CD4-positive, alpha-beta T cell treated with Interleukin-2 at 100 ng/mL for 4 hours (primary cell): Measurements from ENCODE around the gene CMC2.

Source experiments
- DNase-seq: peaks from one replicate; pipeline ENCODE4 v3.0.0-alpha.2; 2020; ENCODE audit warnings: low spot score

The CMC2 gene

DNA sequence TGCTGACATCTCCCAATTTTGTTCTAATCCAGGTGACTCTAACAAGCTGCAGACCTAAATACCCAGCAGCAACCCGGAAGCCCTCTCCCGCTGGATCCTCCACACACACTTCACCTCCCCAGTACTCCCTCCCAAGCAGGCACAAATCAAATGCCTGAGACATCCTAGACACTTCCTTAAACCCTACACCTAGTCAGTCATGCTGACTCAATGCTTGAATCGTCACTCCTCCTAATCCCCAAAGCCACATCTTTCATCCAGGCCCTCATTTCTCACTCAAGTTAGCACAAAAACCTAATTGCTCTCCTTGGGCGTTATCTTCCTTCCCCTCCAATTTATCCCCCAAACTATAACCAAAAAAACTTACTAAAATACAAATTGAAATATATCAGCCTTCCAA lies 32.7 kb downstream of the CMC2 start:
- DNase-seq: no peak

DNA sequence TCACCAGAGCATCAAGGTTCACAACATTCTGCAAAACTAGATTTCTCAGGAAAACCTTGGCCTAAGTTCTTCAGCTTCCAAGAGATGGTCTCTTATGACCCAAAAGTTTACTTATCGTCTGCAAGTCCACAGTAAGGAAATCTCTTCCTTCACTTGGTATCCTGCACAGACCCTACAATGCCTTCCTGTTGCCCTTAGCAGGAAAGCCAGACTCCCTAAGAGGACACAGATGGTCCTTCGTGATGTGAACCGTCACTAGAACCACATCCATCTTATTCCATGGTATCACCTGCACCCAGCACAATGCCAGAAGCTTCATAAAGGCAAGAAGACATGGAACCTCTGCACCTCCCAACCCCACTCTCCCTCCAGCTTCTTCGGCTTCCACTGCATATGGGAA lies 34.1 kb downstream of the CMC2 start:
- no peak for DNase-seq

DNA sequence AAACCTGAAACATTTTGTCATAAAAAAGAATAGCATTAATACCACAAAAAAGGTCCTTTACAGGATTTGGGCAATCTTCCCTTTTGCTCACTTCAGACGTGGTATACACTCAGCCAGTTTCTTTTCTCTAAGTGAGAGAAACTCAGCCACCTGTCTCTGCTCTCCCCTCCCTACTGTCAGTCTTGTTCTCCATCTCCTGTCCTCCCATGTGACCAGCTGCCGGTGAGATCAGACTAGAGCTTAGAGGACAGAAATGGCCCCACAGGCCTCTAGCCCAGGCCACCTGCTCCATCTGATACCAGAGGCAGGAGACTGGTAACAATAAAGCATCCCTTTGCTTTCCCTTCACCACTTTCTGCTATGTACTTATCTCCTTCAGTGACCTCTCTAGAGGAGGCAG lies 34.9 kb downstream of the CMC2 start:
- DNase-seq: no peak

DNA sequence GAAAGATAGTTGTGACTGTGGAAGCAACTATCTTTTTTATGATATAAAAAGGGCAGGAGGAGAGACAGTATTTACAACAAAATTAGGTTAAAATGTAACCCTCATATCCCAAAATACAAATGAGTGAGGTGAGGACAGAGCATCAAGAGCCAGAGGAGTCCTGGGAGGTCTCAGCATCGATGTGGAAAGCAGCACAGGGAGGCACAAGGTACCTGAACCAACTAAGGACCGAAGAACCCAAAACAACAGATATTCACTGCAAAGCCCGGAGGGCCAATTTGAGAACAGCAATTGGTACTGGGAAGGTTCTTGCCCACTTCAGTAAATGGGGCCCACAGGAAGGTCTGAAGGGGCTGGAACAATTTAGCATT lies 37.6 kb downstream of the CMC2 start:
- DNase-seq: no peak

DNA sequence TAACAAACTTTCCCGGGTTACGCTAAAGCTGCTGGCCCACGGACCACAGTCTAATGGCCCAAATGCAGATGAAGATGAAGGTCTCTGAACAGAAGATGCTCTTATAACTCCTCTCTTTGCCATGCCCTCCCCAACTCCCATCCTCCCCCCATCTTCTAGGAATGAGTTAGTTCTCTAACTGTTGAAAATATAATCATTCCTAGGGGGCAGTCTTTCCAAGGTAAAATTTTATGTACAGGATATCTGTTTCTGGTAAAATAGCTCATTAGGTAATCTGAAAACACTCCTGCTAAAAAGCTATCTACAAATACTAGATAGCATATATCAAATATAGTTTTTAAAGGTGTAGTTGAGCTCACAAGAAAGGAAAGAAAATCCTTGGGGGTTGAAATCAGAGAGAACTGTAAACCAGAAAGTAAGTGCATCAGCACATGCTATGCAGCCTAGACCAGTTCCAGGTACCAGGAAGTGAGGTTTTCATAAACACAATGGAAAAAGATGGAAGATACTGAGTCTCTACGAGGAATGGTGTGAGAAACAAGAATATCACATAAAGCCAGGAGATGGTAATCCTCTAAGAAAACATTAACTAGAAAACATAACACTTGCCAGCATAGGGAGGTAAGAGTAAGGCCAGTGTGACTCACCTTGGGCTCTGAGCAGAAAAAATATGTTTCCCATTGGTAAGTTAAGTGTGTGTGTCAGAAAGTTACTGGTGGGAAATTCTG lies 38.1 kb downstream of the CMC2 start:
- DNase-seq: no peak

DNA sequence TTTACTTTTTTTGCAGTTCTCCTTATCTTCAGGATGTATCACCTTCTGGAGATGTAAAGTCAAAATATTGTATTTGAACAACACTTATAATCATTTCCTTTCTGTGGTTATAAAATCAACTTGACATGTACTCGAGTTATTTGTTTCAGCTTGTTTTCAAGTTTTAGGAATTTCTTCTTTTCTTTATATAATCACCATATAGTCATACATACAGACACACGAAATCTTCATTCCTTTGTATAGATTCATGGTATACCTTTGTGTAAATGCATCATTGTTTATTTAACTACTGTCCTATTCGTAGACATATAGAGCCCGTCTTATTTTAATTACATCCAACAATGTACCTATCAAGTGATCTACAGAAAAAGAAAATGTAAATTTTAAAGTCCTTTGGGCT lies 40.1 kb downstream of the CMC2 start:
- no peak for DNase-seq

DNA sequence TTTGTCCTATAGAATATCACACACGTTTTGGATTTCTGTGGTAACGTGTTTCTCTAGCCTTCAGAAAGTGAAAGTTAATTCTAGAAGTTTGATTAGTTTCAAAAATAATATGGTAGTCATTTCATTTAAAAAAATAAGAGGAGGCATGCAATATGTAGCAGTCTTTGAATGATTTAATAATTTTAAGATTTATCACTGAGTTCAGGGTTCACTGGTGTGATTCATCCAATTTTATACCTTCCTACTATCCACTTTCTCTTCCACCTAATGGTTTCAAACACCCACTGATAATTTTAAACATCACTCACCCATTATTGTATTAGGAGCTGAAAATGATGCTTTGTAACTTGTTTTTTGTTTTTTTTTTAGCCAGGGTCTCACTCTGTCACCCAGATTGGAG lies 42.3 kb downstream of the CMC2 start:
- DNase-seq: no peak

DNA sequence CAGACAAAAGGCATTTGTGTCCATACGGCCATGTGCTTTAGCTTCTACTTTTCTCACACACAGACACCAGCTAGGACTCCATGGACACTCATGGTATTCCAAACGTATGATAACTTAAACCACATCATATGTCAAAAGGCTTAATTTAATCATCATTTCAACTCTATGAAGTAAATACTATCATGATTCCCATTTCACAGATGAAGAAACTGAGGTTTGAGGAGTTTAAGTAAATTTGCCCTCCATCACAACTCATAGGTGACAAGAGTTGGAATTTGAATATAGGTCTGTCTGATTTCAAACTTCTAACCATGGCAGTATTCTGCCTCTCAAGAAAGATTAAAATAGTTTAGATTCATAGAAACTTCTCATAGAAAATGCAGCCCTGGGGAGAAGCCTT lies 43.8 kb downstream of the CMC2 start:
- DNase-seq: no peak

DNA sequence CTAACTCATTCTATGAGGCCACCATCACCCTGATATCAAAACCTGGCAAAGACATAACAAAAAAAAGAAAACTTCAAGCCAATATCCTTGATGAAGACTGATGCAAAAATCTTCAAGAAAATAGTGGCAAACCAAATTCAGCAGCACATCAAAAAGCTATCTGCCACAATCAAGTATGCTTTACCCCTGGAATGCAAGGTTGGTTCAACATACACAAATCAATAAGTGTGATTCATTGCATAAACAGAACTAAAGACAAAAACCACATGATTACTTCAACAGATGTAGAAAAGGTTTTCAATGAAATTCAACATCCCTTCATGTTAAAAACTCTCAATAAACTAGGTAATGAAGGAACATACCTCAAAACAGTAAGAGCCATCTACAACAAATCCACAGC lies 48.4 kb downstream of the CMC2 start:
- DNase-seq: no peak

DNA sequence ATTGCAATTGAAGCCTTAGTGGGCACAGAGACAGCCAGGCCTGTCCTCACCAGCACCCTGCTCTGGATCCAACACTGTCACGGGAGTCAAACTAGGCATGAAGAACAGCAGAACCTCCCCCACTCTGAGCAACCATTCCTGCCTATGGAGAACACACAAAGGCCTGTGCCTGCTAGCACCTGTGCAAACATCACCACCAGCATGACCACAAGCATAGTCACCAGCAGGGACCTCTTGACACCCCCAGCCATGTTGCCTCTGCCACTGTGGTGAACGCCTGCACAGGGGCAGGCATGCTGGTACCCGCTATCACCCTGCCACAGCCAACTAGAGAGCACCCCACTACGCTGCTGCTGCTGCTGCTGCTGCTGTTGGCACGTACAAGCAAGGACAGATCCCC lies 51.7 kb downstream of the CMC2 start:
- no peak for DNase-seq

DNA sequence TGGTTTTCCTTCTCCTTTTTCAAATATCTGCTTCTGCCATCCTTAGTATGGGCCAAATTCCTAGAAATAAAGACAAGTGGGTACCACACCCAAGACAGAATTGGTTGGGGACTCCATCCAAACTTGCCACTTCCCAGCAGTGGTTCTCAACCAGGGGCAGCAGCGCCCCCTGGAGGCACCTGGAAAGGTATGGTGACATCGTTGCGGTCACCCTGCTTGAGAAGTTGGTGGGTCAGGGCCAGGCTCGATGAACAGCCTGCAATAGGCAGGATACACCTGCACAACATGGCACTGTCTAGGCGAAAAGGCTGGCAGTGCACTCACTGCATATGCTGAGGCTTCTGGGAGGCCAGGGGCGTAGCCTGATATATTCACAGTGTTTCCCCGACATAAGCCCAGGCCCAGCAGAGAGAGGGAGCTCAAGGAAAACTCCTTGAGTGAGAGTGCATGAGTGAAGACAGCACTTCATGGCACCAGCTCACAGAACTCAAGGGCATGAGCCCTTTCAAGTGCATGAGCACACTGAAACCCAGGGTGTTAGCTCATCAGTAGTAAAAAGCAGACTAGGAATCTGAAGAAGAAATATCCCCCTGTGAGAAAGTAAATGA lies 57.7 kb downstream of the CMC2 start:
- peak; percentile 6 for DNase-seq

DNA sequence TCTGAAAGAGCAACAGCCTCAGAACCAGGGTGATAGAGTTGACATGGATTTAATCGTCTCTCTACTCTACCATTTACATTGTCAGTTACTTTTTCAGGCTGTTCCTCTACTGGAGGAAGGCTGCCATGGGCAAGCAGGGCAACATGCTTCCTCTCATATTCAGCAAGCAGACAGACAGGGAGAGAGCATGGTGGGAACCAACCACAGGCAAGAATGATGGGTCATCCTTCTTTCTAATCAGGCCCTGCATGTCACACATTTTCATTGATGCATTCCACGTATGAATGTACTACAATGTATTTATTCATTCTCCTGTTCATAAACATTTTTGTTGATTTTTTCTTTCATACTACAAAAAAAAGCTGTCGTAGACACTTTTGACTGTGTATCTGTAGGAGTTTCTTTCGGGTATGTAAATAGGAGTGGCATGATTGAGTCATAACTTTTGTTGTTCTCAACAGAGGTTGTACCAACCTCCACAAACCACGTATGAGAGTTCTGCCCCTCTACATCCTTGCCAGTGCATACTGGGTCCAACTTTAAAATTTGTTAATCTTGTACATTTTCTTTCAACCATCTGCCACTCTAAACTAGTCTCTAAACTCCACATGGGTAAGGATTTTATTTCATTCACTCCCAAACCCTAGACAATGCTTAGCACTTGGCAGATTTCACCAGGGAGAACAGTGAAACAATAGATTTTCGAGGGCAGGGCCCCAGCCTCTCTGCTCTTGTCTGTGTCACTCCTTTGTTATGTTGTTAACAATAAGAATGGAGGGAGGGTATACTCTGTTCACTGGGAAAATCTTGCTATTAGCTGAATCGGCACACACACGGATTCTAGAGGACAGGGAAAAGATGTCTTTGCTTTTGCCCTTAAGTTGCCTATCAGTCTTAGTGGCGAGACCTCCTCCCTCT lies 58.7 kb downstream of the CMC2 start:
- no peak for DNase-seq

DNA sequence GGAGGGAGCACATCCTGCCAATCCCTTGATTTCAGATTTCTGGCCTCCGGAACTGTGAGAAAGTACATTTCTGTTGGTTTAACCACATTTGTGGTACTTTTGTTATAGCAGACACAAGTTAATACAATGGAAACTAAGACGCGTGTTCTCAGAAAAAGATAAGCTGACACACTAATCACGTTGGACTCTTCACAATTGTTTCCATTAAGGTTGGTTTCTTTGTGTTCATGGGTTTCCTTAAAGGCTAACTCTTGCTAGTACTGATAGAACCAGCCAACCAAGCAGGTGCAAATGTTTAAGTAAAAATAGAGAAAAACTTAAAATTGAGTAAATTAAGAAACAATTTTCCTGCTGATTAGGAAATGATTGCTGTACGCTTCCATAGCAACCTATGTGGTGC lies 59.4 kb downstream of the CMC2 start:
- no peak for DNase-seq

DNA sequence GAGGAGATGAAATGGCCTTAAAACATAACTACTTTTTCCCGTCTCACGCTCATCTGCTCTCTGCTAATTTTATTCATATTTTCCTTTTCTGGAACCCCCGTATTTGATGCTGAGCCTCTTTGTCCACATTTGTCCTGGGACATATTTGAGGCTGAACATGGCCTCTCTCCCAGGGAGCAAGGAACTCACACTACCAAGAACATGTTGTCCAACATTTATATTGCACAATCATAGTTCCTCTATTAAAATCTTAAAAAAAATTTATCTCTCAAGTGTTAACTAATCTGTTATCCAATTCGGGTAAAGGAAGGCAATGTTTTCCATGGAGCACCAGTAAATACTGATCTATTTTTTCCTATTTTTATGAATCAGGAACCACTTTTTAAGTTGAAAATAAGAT lies 60.2 kb downstream of the CMC2 start:
- no peak for DNase-seq

DNA sequence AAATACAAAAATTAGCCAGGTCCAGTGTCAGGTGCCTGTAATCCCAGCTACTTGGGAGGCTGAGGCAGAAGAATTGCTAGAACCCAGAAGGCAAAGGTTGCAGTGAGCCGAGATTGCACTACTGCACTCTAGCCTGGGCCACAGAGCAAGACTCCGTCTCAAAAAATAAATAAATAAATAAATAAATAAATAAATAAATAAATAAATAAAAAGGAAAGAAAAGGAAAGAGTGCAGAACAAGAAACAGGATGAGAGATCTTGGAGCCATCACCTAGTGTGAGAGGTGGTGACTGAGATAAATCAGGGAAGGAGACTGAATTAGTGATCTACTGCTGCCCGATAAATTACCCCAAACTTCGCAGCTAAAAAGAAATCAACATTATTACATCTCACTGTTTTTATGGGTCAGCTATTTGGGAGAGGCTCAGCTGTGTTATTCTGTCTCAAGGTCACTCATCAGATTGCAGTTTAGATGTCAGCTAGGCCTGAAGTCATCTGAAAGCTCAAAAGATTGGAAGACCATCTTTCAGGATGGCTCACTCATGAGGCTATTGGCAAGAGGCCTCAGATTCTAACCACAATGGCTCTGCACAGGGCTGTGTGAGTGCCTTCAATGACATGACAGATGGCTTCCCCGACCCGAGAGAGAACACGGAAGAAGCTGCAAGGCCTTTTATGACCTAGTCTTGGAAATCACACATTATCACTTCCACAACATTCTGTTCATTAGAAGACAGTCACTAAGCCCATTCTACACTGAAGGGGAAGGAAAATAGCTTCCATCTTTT lies 66.4 kb downstream of the CMC2 start:
- no peak for DNase-seq

DNA sequence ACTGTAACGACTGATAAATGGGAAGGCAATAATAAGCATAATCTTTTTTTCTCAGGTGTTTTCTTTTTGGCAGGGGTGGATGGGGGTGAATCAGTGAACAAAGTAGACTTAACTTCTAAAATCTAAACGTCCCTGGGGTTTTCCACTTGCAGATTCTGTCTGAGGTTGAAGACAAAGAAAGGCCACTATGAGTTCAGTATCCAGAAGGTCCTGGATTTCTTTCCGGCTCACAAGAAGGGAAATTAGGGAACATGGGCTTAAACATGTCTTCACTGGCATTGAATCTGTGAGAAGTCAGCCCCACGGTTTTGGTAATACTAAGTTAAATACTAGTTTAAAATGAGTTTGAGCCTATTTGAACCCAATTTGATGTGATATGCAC lies 67.8 kb downstream of the CMC2 start:
- no peak for DNase-seq

DNA sequence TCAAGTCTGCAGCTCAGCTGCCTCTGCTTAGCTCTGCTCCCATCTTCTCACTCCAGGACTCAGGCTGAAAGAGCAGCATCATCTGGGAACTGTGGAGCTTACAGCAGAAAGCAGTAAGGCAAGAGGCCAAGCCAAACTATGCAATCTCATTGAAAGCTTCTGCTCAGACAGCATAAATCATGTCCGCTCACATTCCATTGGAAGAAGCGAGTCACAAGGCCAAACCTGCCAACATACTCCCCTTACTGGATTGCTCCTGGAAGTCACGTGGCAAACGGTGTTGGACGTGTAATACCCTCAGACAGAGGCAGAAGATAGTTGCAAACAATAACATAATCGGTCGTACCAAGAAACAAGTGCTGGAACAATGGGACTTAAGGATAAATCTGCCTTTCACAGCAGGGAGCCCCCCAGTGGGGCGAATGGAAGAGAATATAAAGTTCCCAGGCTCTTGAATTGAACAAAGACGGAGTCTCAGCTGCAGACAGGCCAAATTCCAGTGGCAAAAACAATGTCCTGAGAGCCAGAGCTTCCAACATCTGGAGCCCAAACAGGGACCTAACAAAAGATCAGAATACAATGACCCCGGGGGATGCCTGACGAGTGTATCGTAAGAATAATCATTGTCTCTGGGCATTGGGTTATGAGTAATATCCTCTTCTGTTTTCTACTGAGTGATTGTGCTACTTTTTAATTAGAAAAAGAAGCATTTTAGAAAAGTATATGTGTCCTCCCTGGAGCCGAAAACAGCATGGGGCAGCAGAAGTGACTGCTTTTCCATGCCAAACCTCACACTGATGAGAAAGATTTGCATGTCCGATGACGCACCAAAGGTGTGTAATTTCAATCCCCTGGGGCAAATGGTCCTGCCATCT lies 68.4 kb downstream of the CMC2 start:
- DNase-seq: no peak

DNA sequence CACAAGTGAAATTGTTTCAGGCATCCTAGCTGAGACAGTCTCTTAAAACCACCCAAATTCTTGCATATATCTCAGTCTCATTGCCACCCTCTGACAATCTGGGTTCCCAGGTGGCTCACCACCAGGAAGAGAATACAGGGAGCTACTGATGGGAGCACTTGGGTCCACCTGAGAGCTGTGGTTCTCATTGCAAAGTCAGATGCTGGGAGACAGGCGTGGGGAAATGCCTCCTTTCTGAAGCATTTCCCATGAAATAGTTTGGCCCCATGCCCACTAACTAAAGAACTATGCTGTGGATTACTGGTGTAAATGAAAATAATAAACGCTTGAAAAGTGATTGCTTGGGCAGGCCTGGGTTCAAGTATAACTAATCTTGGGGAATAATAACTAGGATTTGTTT lies 70.3 kb downstream of the CMC2 start:
- DNase-seq: no peak

DNA sequence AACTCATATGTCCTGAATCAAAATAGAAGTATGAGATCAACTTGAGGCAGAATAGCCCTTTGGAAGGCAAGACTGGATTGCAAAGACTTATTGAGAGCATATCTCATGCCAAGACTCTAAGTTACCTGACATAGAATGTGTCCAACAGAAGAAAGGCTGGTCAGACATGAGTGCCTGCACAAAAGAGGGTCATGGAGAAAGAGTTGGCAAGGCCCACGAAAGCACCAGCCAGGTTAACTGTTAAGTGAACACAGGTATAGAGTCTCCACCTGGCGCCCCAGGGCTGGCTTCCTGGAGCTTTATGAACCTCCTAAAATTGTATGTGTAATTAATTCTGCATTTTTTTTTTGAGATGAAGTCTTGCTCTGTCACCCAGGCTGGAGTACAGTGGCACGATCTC lies 71.0 kb downstream of the CMC2 start:
- DNase-seq: no peak

DNA sequence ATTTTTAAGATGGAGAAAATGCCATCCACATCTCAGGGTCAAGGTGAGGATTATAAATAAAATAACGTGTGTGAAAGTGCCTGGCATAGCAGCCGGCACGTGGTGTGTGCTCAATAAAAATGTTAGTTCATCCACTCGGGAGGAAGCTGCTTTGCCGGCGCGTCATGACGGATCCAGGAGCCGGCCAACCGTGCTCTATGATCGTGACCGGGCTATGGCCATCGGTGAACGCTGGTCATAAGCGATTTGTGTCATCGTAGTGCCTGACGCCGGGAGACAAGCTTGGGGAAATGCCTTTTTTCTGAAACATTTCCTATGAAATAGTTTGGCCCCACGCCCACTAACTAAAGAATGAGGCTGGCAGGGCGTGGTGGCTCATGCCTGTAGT lies 74.0 kb downstream of the CMC2 start:
- DNase-seq: no peak
